NCI-H748 (cell line): ENCODE measurements around the gene RUBCN.
"Not testable (repeated sequence)": the region's sequence is repeated elsewhere in the genome, so short reads cannot be mapped to it uniquely, and the experiment has no call there.

Source experiments
- DNase-seq: peaks from one replicate; lab custom pipeline; 2025; ENCODE audit not compliant: unreplicated experiment; lab: John Stamatoyannopoulos, UW

The RUBCN gene

GRCh38 chr3:197659144-197659543 lies 77.6 kb downstream of the RUBCN start:
- not testable (repeated sequence) for DNase-seq

- DNase-seq: not testable (repeated sequence)
These were observed 78.0 kb downstream of the RUBCN start for GRCh38 chr3:197658706-197659105.

GRCh38 chr3:197657541-197658292 lies 79.0 kb downstream of the RUBCN start:
- DNase-seq: not testable (repeated sequence)

- not testable (repeated sequence) for DNase-seq
These were observed 79.7 kb downstream of the RUBCN start for GRCh38 chr3:197656960-197657359.

- not testable (repeated sequence) for DNase-seq
These were observed 80.6 kb downstream of the RUBCN start for GRCh38 chr3:197656129-197656528.

- DNase-seq: not testable (repeated sequence)
These were observed 81.7 kb downstream of the RUBCN start for GRCh38 chr3:197654998-197655330.

GRCh38 chr3:197654090-197654997 lies 82.4 kb downstream of the RUBCN start:
- DNase-seq: not testable (repeated sequence)

GRCh38 chr3:197652860-197653259 lies 83.8 kb downstream of the RUBCN start:
- DNase-seq: not testable (repeated sequence)

- not testable (repeated sequence) for DNase-seq
These were observed 89.1 kb downstream of the RUBCN start for GRCh38 chr3:197647649-197648048.

- DNase-seq: not testable (repeated sequence)
These were observed 89.5 kb downstream of the RUBCN start for GRCh38 chr3:197647191-197647590.

GRCh38 chr3:197646294-197646693 lies 90.4 kb downstream of the RUBCN start:
- DNase-seq: not testable (repeated sequence)

GRCh38 chr3:197637556-197637955 lies 99.1 kb downstream of the RUBCN start:
- not testable (repeated sequence) for DNase-seq

GRCh38 chr3:197631989-197632388 lies 104.7 kb downstream of the RUBCN start:
- not testable (repeated sequence) for DNase-seq

- DNase-seq: not testable (repeated sequence)
These were observed 105.9 kb downstream of the RUBCN start for GRCh38 chr3:197630766-197631165.

- DNase-seq: not testable (repeated sequence)
These were observed 107.4 kb downstream of the RUBCN start for GRCh38 chr3:197629286-197629685.

GRCh38 chr3:197627772-197628523 lies 108.8 kb downstream of the RUBCN start:
- DNase-seq: not testable (repeated sequence)

GRCh38 chr3:197627158-197627771 lies 109.4 kb downstream of the RUBCN start:
- not testable (repeated sequence) for DNase-seq

GRCh38 chr3:197626404-197627157 lies 110.1 kb downstream of the RUBCN start:
- DNase-seq: not testable (repeated sequence)

GRCh38 chr3:197621478-197621877 lies 115.2 kb downstream of the RUBCN start:
- DNase-seq: not testable (repeated sequence)
